GM19467 (cell line): ENCODE data around the gene POPDC2.

Source experiments
- ATAC-seq: cut with Tn5 transposase; IDR thresholded peaks from one replicate; pipeline ENCODE4 v1.9.1; 2021; ENCODE audit warnings: mild to moderate bottlenecking, moderate library complexity; ENCODE audit not compliant: unreplicated experiment

The POPDC2 gene

DNA sequence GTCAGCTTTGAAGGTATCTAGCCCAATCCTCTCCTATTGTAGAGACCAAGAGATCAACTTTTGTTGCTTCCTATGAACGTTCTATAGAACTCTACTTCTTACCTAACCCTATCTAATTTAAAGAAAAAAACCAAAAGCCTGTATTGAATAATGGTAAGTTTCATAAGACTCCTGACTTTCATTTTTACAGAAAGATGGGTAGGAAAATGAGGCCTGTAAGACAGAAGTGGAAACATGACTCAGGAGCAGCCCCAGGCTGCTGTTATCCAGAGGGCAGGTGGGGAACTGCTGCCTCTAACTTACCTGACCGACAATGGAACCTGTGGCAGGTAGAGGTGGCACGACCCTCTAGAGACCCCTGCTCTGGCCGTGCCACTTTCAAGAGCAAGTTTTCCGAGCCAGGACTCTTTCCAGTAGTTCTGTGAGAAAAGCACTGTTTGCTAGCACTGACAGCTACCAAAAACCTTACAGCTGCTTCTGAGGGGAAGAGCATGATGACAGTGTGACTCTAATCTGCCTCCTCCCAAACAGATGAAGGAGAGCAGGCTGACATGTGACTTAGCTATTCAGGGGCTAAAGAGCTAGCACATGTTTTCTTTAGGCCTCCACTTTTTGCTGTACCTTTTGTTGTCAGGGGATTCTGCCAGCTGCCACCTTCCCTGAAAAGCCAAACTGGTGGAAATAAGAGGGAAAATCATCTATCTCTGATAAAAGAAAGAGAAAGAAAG lies 17.5 kb downstream of the POPDC2 start:
- ATAC-seq: no peak

DNA sequence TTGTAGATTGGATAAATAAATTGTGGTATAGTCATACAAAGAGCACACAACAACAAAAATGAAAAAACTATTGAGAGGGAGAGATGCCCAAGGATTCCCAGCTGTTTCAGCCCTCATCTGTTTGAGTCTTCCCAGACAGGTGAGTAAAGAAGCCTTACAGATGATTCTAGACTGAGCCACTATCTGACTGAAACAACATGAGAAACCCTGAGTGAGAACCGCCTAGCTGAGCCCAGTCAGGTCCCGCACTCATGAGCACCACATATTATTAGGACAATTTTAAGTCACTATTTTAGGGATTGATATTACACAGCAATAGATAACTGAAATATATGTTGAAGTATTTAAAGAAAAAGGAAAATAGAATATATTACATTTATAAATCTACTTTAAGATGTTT lies 19.0 kb downstream of the POPDC2 start:
- no peak for ATAC-seq

DNA sequence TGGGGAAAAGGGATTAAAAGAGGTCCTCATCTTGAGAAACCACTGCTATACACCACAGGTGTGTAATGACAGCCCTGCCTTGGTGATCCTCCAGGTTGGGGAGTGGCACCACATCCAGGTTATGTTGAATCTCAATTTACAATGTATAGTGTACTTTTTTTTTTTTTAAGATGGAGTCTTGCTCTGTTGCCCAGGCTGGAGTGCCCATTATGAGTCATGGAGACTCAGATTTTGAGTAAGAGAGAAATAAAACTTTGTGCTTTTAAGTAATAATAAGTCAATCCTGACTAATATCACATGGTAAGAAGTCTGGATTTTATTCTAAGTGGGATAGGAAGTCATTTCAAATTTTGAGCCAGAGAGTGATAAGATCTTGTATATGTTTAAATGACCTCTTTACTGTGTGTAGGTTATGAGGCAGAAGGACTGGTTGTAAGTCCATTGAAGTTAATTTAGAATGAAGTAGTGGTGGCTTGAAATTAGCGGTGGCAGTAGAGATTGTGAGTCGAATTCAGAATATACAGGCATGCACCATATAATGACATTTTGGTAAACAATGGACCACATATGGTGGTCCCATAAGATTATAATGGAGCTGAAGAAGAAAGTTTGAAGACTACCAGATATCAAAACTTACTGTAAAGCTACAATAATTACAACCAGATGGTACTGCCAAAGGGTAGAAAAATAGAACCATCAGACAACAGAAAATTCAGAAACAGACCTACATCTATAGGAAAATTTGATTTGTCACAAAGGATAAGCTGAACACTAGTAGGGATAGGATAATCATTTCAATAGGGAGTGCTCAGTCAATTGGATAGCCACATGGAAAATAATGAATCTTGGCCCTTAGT lies 20.7 kb downstream of the POPDC2 start:
- no peak for ATAC-seq

DNA sequence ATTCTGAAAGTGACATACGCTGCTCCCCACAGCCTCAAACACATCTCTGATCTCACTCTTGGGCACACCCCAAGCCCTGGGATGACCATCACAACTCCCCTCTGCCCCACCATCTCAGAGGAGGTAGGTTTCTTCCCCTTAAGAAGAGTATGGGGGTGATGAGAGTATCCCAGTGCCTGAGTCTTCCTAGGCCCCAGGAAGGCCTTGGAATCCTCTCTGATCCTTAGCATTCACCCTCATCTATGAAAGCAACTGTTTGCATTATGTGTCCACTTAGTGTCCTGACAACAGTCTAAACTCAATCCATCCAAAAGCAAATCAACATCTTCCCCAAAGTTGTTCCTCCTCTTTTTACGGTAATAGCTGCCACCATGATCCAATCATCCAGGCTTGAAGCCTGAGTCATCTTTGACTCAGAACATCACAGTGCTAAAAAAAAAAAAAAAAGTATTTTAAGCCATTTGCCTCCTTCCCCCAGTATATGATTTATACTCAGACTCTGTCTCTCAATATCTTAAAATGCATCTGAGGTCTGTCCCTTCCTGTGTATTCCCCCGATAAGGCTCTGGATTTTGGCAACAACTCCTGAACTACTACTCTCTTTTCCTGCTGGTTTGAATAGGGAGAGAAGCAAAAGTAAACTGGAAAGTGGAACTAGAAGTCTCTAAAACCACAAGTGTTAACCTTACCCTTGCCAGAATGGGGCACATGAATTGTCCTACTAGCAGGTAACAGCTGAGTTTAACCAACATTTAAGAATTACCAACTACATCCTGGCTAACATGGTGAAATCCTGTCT lies 22.5 kb downstream of the POPDC2 start:
- peak; percentile 31 for ATAC-seq

DNA sequence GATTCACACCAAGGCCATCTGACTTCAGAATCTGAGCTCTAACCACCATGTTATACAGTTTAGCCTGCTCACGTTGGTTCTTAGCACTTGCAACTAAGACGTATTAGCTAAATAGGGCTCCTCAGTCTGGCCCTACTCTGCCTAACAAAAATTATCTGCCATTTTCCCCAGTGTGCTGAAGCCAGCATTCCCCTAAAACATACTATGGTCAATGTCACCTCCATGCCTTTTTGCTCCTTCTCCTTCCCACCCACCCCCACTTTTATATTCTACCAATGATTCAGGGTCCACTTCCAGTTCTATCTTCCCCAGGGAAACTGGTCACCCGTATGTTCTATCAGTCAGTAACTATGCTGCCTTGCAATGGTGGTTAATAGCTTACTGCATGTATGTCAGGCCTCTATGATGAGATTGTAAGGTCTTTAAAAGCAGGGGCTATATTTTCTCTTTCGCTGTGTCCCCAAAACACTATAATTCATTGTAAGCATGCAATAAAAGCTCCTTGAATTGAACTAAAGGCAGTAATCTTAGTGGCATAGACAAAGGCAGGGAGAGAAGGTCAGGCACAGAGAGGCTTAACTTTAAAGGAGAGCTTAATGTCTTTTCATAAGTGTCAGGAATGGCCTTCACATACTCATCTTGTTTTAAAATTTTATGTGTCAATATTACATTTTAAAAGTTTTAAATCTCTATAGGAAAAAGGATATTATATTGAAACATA lies 23.3 kb downstream of the POPDC2 start:
- no peak for ATAC-seq

DNA sequence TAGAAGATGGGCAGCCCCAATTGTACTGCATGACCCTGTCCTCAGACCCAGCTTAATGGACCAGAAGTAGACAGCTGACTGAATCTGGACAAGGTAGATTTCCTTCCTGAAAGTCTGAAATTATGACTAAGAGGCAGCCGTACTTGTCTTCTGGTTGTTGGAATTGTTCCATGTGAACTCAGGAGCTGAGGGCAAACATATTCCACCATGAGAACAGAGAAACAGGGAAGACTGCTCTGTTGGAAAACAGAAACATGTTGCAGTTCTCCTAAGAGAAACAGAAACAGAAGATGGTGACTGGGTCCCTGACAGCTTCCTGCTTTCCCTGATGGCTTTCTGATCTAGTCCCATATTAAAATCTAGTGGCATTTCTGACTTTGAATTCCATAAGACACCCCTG lies 24.1 kb downstream of the POPDC2 start:
- no peak for ATAC-seq

DNA sequence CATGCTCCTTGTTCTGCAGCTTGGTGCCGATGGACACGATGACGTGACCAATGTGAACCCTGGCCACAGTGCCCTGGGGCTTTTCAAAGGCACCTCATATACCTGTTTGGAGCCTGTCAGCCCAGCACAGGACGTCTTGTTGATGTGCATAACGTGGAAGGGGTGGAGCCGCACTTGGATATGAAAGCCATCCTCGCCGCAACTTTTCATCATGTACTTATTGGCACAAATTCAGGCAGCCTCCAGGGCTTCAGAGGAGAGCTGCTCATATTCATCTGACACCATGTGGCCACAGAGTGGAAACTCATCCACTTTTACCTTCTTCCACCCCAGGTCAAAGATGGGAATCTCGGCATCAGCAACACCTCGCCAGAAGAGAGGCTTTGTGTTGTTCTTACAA lies 24.7 kb downstream of the POPDC2 start:
- no peak for ATAC-seq

DNA sequence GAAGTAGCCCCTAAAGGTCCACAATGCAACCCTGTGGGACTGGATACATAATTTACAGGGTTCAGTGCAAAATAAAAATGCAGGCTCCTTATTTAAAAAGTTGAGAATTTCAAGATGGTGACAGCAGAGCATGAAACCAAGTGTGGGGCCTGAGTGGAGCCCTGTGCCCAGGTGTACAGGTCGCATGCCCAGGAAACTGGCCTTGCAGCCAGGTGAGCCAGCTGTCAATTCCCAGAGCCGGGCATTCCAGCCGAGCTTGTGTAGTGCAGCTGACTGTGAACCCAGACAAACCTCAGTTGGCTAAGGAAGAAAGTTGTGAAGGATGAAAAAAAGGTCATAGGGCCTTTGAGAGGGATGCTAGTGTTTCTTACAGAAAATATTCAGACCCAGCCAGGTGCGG lies 27.6 kb downstream of the POPDC2 start:
- ATAC-seq: no peak

DNA sequence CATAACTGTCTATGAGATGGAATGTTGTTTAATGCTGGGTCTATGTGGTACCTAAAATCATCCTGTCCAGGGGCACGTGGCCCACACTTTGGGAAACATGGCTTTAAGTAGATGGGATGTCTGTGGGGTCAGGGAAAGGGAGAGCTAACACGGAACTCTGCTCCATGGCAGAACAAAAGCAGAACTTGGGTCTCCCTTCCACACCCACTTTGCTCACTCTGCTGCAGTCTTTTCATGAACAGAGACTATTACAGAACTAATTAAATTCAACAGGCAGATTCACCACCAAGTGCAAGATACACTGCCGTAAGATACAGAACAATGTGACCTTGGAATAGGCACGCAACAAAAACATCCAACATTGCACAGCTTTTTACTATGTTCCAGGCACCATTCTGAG lies 28.2 kb downstream of the POPDC2 start:
- no peak for ATAC-seq

DNA sequence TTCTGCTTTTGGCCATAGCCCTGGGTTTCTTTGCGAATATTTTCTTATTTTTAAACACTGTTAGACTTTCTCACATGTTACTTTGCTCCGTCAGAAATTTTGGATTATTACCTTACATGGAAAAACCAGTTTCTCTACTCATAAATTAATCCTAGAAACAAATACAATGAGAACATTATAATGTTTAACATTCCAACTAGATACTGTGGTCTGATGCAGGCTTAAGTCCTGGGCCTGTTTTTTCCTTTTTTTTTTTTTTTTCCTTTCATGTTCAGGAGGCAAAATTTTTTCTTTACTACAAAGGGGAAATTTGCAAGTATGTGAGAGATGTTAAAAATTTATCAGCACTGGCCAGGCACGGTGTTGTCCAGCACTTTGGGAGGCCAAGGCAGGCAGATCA lies 28.9 kb downstream of the POPDC2 start:
- no peak for ATAC-seq

DNA sequence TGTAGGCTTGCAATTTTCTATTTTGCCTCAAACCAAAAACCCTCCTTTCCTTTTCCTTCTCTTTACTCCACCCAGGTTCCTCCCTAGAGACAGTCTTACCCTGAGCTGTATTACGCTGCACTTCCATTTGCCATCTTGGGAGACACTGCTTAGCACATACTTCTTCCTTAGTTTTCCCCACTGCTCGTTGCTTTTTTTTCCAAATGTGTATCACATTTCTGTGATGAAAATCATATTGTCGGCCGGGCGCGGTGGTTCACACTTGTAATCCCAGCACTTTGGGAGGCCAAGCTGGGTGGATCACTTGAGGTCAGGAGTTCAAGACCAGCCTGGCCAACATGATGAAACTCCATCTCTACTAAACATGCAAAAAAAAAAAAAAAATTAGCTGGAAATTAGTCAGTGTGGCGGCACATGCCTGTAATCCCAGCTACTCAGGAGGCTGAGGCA lies 29.5 kb downstream of the POPDC2 start:
- ATAC-seq: no peak

DNA sequence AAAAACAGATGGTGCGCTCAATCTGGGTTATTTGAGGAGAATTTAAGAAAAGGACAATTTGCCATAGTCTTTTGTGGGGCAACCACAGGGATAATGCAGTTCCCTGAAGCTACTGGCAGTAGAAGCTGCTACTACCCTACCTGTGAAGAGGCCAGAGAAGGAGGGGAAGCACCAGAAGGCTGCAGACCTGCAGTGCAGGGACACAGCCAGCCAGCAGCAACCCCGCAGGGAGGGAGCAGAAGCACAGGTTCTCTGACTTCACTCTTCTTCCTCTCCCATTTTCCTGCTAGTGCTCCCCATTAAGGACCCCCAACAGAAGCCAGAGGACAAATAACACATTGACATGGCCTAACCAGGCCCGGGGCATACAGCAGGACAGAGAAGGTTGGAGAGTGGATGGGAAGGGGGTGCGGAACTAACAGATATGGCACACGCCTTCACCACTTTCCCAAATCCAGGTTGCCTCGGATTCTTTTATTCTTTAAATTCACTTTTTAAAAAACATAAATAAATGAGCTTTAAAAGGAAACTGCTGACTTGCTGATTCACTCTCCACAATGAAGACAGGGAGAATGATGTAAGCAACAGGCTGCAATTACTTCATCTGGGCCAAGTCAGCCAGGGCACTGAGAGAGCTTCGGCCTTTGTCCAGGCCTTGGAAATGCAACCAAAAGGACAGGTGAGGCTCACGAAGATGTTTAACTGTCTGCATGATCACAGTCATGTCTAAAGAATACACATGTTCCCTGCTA lies 30.1 kb downstream of the POPDC2 start:
- ATAC-seq: no peak

DNA sequence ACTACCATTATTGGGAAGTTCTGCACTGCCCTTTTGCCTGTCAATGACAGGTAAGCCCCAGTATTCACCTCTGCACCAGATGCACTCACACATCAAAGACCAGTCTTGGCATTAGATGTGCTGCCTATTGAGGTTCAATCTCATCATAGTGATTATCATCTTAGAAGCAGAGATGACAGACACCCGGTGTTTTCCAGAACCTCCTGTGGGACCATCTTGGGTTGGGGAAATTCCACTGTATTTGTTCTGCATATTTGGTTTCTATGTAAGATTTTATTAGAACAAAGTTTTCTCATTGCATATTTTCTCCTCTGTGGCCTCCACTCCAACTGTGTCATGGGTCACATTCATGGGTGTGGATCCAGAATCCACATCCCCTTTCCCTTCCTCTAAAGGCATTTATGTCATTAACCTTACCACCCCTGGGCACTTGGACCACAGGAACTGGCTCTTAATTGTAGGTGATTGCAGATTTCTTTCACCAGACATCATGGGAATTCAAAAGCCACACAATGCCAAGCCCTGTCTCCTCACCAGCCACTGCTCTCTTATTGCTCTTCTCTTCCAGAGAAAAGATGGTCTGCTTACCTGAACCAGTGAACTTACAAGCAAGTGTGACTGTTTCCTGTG lies 31.5 kb downstream of the POPDC2 start:
- ATAC-seq: peak; percentile 32

DNA sequence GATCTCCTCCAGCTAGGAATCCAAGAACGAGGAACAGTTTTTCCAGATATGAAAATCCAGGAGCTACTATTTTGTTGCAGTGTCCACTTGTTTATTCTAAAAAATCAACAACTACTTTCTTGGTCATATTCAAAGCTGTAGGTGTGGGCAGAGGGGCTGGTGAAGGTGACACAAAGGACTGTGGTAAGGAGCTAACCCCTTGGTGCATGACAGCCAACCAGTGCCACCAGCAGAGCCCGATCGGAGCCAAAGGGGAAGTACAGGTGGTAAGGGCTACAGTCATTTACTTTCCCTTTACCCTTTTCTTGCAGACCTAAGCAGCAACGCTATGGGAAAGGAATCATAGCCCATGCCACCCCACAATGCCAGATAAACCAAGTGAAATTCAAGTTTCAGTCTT lies 32.0 kb downstream of the POPDC2 start:
- ATAC-seq: peak; percentile 65

DNA sequence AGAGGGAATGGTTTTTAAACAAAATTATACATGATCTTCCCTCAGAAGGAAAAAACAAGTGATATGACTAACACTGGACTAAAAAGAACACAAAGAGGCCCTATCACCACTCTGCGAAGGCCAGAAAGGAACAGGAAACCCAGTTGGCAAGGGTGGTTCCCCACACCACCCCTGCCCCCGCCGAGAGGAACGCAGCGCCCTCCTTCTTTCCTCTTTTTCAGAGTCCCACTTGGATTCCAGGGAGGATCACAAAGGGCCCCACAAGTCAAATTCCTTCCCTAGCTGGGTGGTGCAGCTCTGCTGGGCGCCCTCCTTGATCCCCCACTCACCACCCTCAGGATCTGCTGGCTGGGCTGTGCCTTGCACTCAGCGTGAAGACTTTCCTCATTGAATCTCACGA lies 32.9 kb downstream of the POPDC2 start:
- ATAC-seq: no peak

DNA sequence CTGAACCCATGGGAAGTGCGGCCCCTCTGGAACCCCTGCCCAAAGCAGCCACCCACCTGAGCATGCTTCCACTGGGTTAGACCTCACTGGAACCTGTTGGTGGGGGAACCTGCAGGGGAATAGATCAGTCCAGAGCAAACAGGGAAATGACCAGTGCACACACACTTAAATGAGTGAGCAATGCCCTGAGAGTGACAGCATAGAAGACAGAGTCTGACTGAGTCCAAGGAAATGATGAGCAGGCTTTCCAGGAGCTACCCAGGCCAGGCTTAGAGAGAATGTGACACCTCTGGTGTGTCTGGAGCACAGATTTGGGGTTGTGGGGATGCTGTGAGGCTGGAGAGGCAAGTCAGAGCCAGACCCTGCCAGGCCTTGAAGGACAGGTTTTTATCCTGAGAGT lies 34.2 kb downstream of the POPDC2 start:
- no peak for ATAC-seq

DNA sequence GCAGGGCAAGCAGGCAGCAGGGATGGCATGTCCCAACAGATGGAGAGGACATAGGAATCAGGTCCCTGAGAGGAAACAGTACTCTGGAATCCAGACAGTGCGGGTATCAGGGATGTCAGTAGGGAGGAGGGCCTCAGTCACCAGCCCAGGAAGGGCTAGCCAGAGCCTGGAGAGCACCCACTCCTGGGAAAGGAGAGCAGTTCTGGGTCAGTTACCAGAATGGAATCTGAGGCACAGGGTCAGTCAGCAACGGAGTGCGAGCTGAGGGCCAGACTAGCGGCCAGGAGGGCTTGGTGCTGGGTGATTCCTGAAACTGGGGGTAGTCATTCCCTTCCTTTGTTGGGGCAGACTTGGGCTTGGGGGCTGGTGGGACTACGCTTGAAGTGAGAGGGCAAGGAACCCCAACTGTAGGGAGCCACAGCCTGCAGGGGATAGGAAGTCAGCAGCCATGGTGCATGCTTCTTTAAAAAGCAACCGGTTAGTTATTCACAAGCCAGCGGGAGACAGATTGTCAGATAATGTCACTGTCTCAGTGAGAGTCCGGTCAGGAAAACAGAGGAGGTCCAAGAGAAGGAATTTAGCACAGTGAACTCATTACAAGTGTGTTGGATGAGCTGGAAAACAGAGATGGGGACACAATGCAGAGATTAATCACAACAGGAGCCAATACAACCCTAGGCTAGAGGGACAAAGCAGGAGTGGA lies 34.8 kb downstream of the POPDC2 start:
- ATAC-seq: no peak

DNA sequence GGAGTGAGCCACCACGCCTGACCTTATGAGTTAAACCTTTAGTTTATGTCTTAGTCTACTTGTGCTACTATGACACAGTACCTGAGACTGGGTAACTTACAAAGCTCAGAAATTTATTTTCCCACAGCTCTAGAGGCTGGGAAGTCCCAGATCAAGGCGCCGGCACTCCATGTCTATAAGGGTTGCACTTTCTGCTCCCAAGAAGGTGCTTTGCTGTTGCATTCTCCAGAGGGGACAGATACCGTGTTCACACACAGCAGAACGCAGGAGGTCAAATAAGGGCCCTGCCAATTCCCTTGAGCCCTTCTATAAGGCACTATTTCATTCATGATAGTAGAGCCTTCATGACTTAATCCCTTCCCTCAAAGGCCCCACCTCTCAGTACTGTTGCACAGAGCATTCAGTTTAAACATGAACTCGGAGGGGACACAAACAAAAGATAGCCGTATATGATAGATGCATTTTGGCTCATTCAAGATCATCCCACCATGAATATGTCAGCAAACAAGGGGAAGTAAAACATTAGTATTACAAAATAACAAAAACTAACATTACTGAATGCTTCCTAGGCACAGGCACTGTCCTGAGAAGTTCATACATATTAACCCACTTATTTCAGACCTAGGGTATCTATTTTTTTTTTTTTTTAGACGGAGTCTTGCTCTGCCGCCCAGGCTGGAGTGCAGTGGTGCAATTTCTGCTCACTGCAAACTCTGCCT lies 36.2 kb downstream of the POPDC2 start:
- no peak for ATAC-seq
